HL-60/S4 treated with phorbol 12-myristate 13-acetate at 8.2 ng/mL for 4 days and 3 days (cell line): ENCODE measurements around the gene WDPCP.
"Not testable (repeated sequence)": the region's sequence is repeated elsewhere in the genome, so short reads cannot be mapped to it uniquely, and the experiment has no call there.

Experiments used
- in situ Hi-C: fragments of 300-500 bp; cut with MboI; formaldehyde crosslinking; loops from 2 replicates; pipeline ENCODE4 v1.15.0; 2022; ENCODE audit warnings: low sequenced_read_pairs

The WDPCP gene

GRCh38 chr2:63124850-63125249 is 463.4 kb downstream of the WDPCP start:
- in situ Hi-C loops = no loop called here

- in situ Hi-C loops = no loop called here
These were observed 464.1 kb downstream of the WDPCP start for GRCh38 chr2:63124218-63124617.

GRCh38 chr2:63122921-63123320 is 465.4 kb downstream of the WDPCP start:
- in situ Hi-C loops = no loop called here

- in situ Hi-C loops = no loop called here
These were observed 467.0 kb downstream of the WDPCP start for GRCh38 chr2:63121055-63121834.

- in situ Hi-C loops = no loop called here
These were observed 469.5 kb downstream of the WDPCP start for GRCh38 chr2:63118821-63119220.

GRCh38 chr2:63104482-63104881 is 483.8 kb downstream of the WDPCP start:
- in situ Hi-C loops = no loop called here

- in situ Hi-C loops = no loop called here
These were observed 486.3 kb downstream of the WDPCP start for GRCh38 chr2:63101954-63102353.

- in situ Hi-C loops = no loop called here
These were observed 489.2 kb downstream of the WDPCP start for GRCh38 chr2:63099032-63099431.

- in situ Hi-C loops = no loop called here
These were observed 491.8 kb downstream of the WDPCP start for GRCh38 chr2:63096491-63096890.

GRCh38 chr2:63093502-63093901 is 494.8 kb downstream of the WDPCP start:
- in situ Hi-C loops = no loop called here

- in situ Hi-C loops = no loop called here
These were observed 495.4 kb downstream of the WDPCP start for GRCh38 chr2:63092857-63093256.

GRCh38 chr2:63092401-63092800 is 495.9 kb downstream of the WDPCP start:
- in situ Hi-C loops = no loop called here

GRCh38 chr2:63086687-63087086 is 501.6 kb downstream of the WDPCP start:
- in situ Hi-C loops = no loop called here

GRCh38 chr2:63081404-63081803 is 506.9 kb downstream of the WDPCP start:
- in situ Hi-C loops = no loop called here

- in situ Hi-C loops = no loop called here
These were observed 509.2 kb downstream of the WDPCP start for GRCh38 chr2:63078852-63079606.

- in situ Hi-C loops = not testable (repeated sequence)
These were observed 513.9 kb downstream of the WDPCP start for GRCh38 chr2:63074399-63074798.

- in situ Hi-C loops = no loop called here
These were observed 514.3 kb downstream of the WDPCP start for GRCh38 chr2:63073994-63074393.

- in situ Hi-C loops = no loop called here
These were observed 516.6 kb downstream of the WDPCP start for GRCh38 chr2:63071664-63072063.
